Measurements from ENCODE around the gene FBN1.

The FBN1 gene

GRCh38 chr15:48672206-48672605 is 26.7 kb upstream of the FBN1 start:
- TF ChIP-seq CTCF (IDR thresholded peaks at IDR 0.05; ENCODE audit: low read depth, low read length) (no peak), EZH2phosphoT487 (IDR thresholded peaks at IDR 0.05; ENCODE audit: low read depth) (no peak)
- no peak overlapping the region for H3K4me2 ChIP-seq (ENCODE audit: low read length)
- H3K27ac ChIP-seq (ENCODE audit: low read length): no peak overlapping the region
- H3K9me3 ChIP-seq (ENCODE audit: insufficient read depth, low read length): no peaks in the 10 kb centered on the region
- H3K36me3 ChIP-seq (replicated peaks; ENCODE audit: low read depth, low read length): no peaks in the 10 kb centered on the region
- H3K4me1 ChIP-seq (ENCODE audit: low read length): no peaks in the 10 kb centered on the region
- H3K27me3 ChIP-seq (ENCODE audit: low read depth, low read length): no peaks in the 10 kb centered on the region
- no peaks in the 10 kb centered on the region for H3K79me2 ChIP-seq (ENCODE audit: low read length)
- H3K4me3 ChIP-seq (ENCODE audit: low read length): no peak overlapping the region
- no peak overlapping the region for H3K9ac ChIP-seq (ENCODE audit: low read length)
- H4K20me1 ChIP-seq (ENCODE audit: insufficient read depth, low read length): no peaks in the 10 kb centered on the region
- no peak overlapping the region for H2AFZ ChIP-seq (ENCODE audit: low read depth, low read length)

GRCh38 chr15:48671103-48672022 is 25.9 kb upstream of the FBN1 start:
- H3K4me1 ChIP-seq (ENCODE audit: low read length): no peaks in the 10 kb centered on the region
- TF ChIP-seq CTCF (IDR thresholded peaks at IDR 0.05; ENCODE audit: low read depth, low read length) (no peak), EZH2phosphoT487 (IDR thresholded peaks at IDR 0.05; ENCODE audit: low read depth) (no peak)
- no peaks in the 10 kb centered on the region for H4K20me1 ChIP-seq (ENCODE audit: insufficient read depth, low read length)
- H3K9ac ChIP-seq (ENCODE audit: low read length): no peak overlapping the region
- H3K4me3 ChIP-seq (ENCODE audit: low read length): no peak overlapping the region
- H3K27ac ChIP-seq (ENCODE audit: low read length): no peak overlapping the region
- no peaks in the 10 kb centered on the region for H3K27me3 ChIP-seq (ENCODE audit: low read depth, low read length)
- H3K4me2 ChIP-seq (ENCODE audit: low read length): no peak overlapping the region
- H3K79me2 ChIP-seq (ENCODE audit: low read length): no peaks in the 10 kb centered on the region
- no peaks in the 10 kb centered on the region for H3K36me3 ChIP-seq (replicated peaks; ENCODE audit: low read depth, low read length)
- H3K9me3 ChIP-seq (ENCODE audit: insufficient read depth, low read length): no peaks in the 10 kb centered on the region
- H2AFZ ChIP-seq (ENCODE audit: low read depth, low read length): no peak overlapping the region

GRCh38 chr15:48667701-48668100 is 22.2 kb upstream of the FBN1 start:
- H4K20me1 ChIP-seq (ENCODE audit: insufficient read depth, low read length): no peaks in the 10 kb centered on the region
- H3K27ac ChIP-seq (ENCODE audit: low read length): no peak overlapping the region
- no peak overlapping the region for H3K4me2 ChIP-seq (ENCODE audit: low read length)
- TF ChIP-seq CTCF (IDR thresholded peaks at IDR 0.05; ENCODE audit: low read depth, low read length) (no peak), EZH2phosphoT487 (IDR thresholded peaks at IDR 0.05; ENCODE audit: low read depth) (no peak)
- H3K27me3 ChIP-seq (ENCODE audit: low read depth, low read length): no peaks in the 10 kb centered on the region
- no peaks in the 10 kb centered on the region for H3K4me1 ChIP-seq (ENCODE audit: low read length)
- no peaks in the 10 kb centered on the region for H3K79me2 ChIP-seq (ENCODE audit: low read length)
- H3K4me3 ChIP-seq (ENCODE audit: low read length): no peak overlapping the region
- no peak overlapping the region for H2AFZ ChIP-seq (ENCODE audit: low read depth, low read length)
- no peak overlapping the region for H3K9ac ChIP-seq (ENCODE audit: low read length)
- no peaks in the 10 kb centered on the region for H3K9me3 ChIP-seq (ENCODE audit: insufficient read depth, low read length)
- no peaks in the 10 kb centered on the region for H3K36me3 ChIP-seq (replicated peaks; ENCODE audit: low read depth, low read length)

GRCh38 chr15:48664436-48664835 is 18.9 kb upstream of the FBN1 start:
- H2AFZ ChIP-seq (ENCODE audit: low read depth, low read length): no peak overlapping the region

More at GRCh38 chr15:48664436-48664835, 18.9 kb upstream of the FBN1 start:
- Histone ChIP-seq H3K36me3 (replicated peaks; ENCODE audit: low read depth, low read length) (no peaks in the 10 kb centered on the region), H3K9ac (ENCODE audit: low read length) (no peak overlapping the region), H3K4me1 (ENCODE audit: low read length) (no peaks in the 10 kb centered on the region), H3K4me2 (ENCODE audit: low read length) (no peak overlapping the region), H3K27me3 (ENCODE audit: low read depth, low read length) (no peaks in the 10 kb centered on the region), H3K4me3 (ENCODE audit: low read length) (no peak overlapping the region), H3K27ac (ENCODE audit: low read length) (no peak overlapping the region), H3K79me2 (ENCODE audit: low read length) (no peaks in the 10 kb centered on the region), H4K20me1 (ENCODE audit: insufficient read depth, low read length) (no peaks in the 10 kb centered on the region), H3K9me3 (ENCODE audit: insufficient read depth, low read length) (no peaks in the 10 kb centered on the region)
- no peak for TF ChIP-seq EZH2phosphoT487 (IDR thresholded peaks at IDR 0.05; ENCODE audit: low read depth)
- TF ChIP-seq CTCF (IDR thresholded peaks at IDR 0.05; ENCODE audit: low read depth, low read length): no peak
